Small intestine (tissue), 7 donors: ENCODE data around the gene SSBP2. TPM values are rescaled to one million over a fixed set of nuclear protein-coding genes. Genes with fewer than 3 reads are reported as not detected.
"Not testable (repeated sequence)": the region's sequence is repeated elsewhere in the genome, so short reads cannot be mapped to it uniquely, and the experiment has no call there.

Source experiments
- DNase-seq, 2 donors: peaks; one replicate each; pipeline versions ENCODE4 v3.0.0 to v3.0.0-alpha.2; 2013
- FAIRE-seq: peaks from 2 replicates; lab custom pipeline; 2012; peaks lifted over from hg19 to GRCh38; lab: Jason Lieb, UNC
- H3K27ac ChIP-seq, 3 donors: one replicate each; pipeline ENCODE4 v1.5.1; 2013; ENCODE audit warnings: low read length in 2 of 3, mild to moderate bottlenecking in 2 of 3, control low read depth in 1 of 3, inconsistent platforms in 1 of 3, low read depth in 1 of 3, moderate library complexity in 1 of 3
- H3K27me3 ChIP-seq, 3 donors: one replicate each; pipeline ENCODE4 v1.6.1; 2013; ENCODE audit warnings: low read length in 3 of 3, inconsistent platforms in 1 of 3; ENCODE audit not compliant: control insufficient read depth in 3 of 3, insufficient read depth in 3 of 3
- H3K36me3 ChIP-seq, 3 donors: one replicate each; pipeline ENCODE4 v1.6.1; 2013; ENCODE audit warnings: low read length in 3 of 3, inconsistent platforms in 1 of 3, low read depth in 1 of 3, mild to moderate bottlenecking in 1 of 3, moderate library complexity in 1 of 3; ENCODE audit not compliant: control insufficient read depth in 3 of 3, insufficient read depth in 2 of 3
- H3K4me1 ChIP-seq, 3 donors: one replicate each; pipeline ENCODE4 v1.6.1; 2013; ENCODE audit warnings: low read length in 2 of 3, inconsistent platforms in 1 of 3, low read depth in 1 of 3, mild to moderate bottlenecking in 1 of 3, moderate library complexity in 1 of 3; ENCODE audit not compliant: control insufficient read depth in 3 of 3, insufficient read depth in 2 of 3
- H3K4me3 ChIP-seq, 3 donors: one replicate each; pipeline ENCODE4 v1.5.1; 2013; ENCODE audit warnings: low read length in 3 of 3, control low read depth in 1 of 3, inconsistent platforms in 1 of 3, low read depth in 1 of 3, mild to moderate bottlenecking in 1 of 3, moderate library complexity in 1 of 3
- H3K9me3 ChIP-seq, 2 donors: one replicate each; pipeline ENCODE4 v1.6.1; 2013; ENCODE audit warnings: low read depth in 1 of 2, low read length in 1 of 2; ENCODE audit not compliant: control insufficient read depth in 2 of 2, insufficient read depth in 1 of 2
- WGBS, 3 donors: extraction: QIAGEN DNeasy Blood & Tissue Kit; methylation state at CpG; one replicate each; pipeline ENCODE4 v1.1.7; 2013; 5-methylcytosine and 5-hydroxymethylcytosine counted together
- polyA plus RNA-seq, 4 donors: library from polyadenylated mRNA; stranded (reverse) in 3 of 4; unstranded in 1 of 4; fragments of 200-250 nt in 3 of 4; fragments of 120-200 nt in 1 of 4; gene quantifications; one replicate each; pipeline versions ENCODE4 v1.2.1 to v1.2.3, GENCODE V29; 2013
- donor health status: healthy with polysubstance abuse.
- donor health status: control.
- donor health status: control.
- donor health status: Bipolar disorder and iron deficiency.
- donor health status: healthy.

The SSBP2 gene
- polyA plus RNA-seq, 4 donors: 2.9 to 17.9 (median 11.8) TPM

DNA sequence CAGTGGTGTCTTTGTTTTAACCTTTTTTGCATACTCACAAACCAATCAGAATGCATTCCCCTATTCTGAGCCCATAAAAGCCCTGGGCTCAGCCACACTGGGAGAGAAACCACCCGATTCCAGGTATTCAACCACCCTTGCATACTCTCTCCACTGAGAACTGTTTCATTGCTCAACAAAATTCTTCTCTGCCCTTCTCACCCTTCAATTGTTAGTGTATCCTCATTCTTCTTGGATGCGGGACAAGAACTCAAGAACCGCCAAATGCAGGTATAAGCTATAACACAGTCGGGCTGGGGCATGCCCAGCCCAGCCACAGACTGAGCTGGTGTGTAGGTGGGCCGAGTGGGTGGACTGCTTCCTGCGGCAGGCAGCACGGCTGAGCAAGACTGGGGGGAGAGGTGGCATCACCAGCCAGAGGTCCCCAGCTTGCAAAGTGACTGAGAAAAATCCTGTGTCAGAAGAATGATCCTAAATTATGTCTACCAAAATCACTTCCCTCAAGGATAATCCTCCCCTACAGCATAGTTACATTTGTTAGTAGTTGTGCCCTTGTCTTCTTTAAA, 141.0 kb downstream of the SSBP2 start:
- Histone ChIP-seq H3K9me3 (peaks cover 1 to 8% of the 10 kb centered on the region in 2 donors), H3K36me3 (peaks cover 0 to 5% (median 2%) of the 10 kb centered on the region in 3 donors), H3K27ac (no peak overlapping the region), H3K27me3 (no peaks in the 10 kb centered on the region), H3K4me1 (no peaks in the 10 kb centered on the region), H3K4me3 (no peak overlapping the region)
- no peak for FAIRE-seq
- WGBS, 3 donors: 92 to 98% (median 93%) methylated on average over 7 of the region's 7 CpGs
- DNase-seq: no peak

DNA sequence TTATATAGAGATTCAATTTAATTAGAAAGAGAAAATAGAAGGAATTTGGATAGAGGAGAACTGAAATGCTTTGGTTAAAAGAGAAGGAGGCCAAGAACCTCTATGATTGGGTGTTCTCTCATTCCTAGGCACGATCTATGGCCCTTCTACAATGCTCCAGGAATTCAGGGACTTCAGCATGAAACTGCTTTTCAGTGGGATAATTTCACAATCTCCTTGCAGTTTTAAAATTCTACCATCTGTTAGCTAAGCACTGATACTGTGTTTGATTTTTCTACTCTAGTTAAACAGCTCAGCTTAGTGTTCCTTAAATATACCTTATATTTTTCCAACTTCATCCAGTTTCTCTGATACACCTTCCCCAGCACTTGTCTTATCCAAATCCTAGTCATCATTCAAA, 141.9 kb downstream of the SSBP2 start:
- no peak for FAIRE-seq
- WGBS, 3 donors: 94 to 100% (median 100%) methylated on average over 1 of the region's 1 CpG
- H3K27ac ChIP-seq: no peak overlapping the region

DNA sequence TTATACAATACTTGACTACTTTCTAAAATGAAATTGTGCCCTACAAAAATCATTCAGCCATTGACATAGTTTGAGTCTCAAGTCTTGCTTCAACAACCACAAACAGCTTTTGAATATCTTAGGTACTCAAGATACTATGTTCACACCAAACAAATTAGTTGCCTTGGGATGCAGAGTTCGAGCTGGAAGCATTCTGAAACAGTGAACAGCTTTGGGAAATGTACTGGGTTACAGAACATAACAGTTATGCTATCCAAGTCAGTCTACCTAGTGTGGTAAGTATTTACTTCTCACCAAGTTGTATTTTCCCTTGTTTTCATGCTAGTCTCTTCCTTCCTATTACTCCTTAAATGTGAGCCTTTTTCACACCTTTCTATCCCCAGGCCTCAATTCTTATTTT, 143.2 kb downstream of the SSBP2 start:
- WGBS, 3 donors: 72 to 82% (median 80%) methylated on average over 1 of the region's 1 CpG
- H3K27me3 ChIP-seq: no peaks in the 10 kb centered on the region
- no peak for DNase-seq
- no peak overlapping the region for H3K4me3 ChIP-seq
- H3K9me3 ChIP-seq: peaks cover 1 to 8% of the 10 kb centered on the region in 2 donors
- H3K36me3 ChIP-seq: peaks cover 0 to 5% (median 0%) of the 10 kb centered on the region in 3 donors
- H3K27ac ChIP-seq: no peak overlapping the region
- no peak for FAIRE-seq
- no peaks in the 10 kb centered on the region for H3K4me1 ChIP-seq

More for the DNA sequence above, 141.9 kb downstream of the SSBP2 start:
- H3K4me1 ChIP-seq: no peaks in the 10 kb centered on the region
- no peaks in the 10 kb centered on the region for H3K27me3 ChIP-seq
- DNase-seq: no peak
- no peak overlapping the region for H3K4me3 ChIP-seq
- H3K36me3 ChIP-seq: peaks cover 0 to 5% (median 0%) of the 10 kb centered on the region in 3 donors
- peaks cover 1 to 8% of the 10 kb centered on the region in 2 donors for H3K9me3 ChIP-seq

DNA sequence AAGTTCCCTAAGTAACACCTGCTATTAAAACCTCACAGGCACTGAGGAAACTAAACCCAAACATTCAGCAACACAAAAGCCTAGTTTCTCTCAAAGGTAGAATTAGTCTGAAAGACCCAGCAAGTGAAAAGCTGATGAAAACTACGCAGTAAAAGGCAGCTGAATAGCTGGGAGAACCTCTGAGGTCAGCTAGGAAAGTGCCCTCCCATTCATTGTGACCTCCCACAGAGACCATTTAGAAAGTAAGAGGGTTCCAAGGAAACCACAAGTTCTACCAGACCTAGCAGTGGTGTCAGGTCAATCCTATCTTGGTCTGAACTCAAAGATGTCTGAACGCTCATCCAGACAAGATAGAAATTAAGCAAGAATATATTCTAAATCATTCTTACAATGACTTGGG, 144.7 kb downstream of the SSBP2 start:
- H3K27me3 ChIP-seq: no peaks in the 10 kb centered on the region
- peaks cover 0 to 5% (median 0%) of the 10 kb centered on the region in 3 donors for H3K36me3 ChIP-seq
- FAIRE-seq: no peak
- no peaks in the 10 kb centered on the region for H3K4me1 ChIP-seq
- H3K4me3 ChIP-seq: no peak overlapping the region
- H3K9me3 ChIP-seq: peaks cover 1 to 8% of the 10 kb centered on the region in 2 donors
- 82 to 96% (median 85%) methylated on average over 2 of the region's 2 CpGs for WGBS, 3 donors
- no peak for DNase-seq
- no peak overlapping the region for H3K27ac ChIP-seq

DNA sequence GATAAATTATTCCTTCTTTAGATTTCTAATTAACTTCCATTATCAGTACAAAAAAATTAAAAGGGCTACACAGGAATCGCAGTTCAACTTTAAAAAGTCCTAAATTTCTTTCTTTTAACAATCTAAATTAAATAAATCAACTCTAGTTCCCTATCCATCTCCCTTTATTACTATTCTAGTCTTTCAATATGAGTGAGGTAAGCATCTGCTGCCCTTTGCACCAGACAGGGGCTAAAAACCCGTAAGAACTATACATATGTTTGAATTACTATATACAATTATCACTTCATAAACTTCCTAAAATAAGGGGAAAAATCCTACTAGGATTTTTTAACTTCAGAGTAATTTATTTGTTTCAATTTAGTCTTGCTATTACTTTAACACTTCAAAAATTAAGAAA, 145.6 kb downstream of the SSBP2 start:
- H3K27ac ChIP-seq: no peak overlapping the region
- FAIRE-seq: no peak
- 91 to 94% (median 92%) methylated on average over 2 of the region's 2 CpGs for WGBS, 3 donors

DNA sequence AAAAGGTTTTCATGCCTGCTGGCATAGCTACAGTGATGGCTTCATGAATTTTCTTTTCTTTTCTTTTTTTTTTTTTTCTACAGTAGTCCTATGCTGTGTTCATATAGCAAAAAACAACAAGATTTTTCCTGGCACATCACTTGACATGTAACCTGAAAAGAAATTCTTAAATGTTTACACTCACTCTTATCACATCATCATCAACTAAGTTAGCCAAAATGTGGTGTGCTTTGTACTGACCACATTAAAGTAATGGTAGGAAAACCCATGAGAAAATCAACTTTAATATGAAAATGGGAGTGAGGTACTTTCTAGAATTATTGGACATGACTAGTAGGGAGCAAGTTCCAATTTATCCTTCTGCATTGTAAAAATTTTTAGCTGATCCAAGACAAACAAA, 146.7 kb downstream of the SSBP2 start:
- H3K4me3 ChIP-seq: no peak overlapping the region
- no peak for DNase-seq
- H3K9me3 ChIP-seq: no peaks in the 10 kb centered on the region
- H3K27me3 ChIP-seq: no peaks in the 10 kb centered on the region
- FAIRE-seq: no peak
- H3K4me1 ChIP-seq: no peaks in the 10 kb centered on the region
- H3K27ac ChIP-seq: no peak overlapping the region
- H3K36me3 ChIP-seq: no peaks in the 10 kb centered on the region

More for the DNA sequence above, 145.6 kb downstream of the SSBP2 start:
- Histone ChIP-seq H3K36me3 (peaks cover 0 to 5% (median 0%) of the 10 kb centered on the region in 3 donors), H3K27me3 (no peaks in the 10 kb centered on the region), H3K4me3 (no peak overlapping the region), H3K9me3 (peaks cover 1 to 8% of the 10 kb centered on the region in 2 donors), H3K4me1 (no peaks in the 10 kb centered on the region)
- no peak for DNase-seq

DNA sequence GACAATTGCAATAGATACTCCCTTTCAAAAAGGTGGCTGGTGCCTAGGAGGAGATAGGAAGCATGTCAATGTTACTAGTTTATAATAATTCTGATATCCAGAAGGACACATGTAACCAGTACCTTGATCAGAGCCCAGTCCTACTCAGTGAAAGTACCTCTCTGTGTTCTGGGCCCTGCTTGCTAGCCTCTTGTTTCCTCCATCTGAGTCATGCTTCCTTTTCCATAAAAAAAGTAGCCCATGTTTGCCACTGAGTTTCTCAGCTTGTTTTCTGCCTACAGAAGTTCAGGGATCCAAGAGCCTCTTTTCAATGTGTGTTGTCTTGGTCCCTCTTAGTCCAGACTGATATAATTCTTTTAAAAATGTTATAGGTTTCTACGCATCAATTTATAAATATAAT, 149.0 kb downstream of the SSBP2 start:
- no peaks in the 10 kb centered on the region for H3K9me3 ChIP-seq
- FAIRE-seq (no peak), DNase-seq (no peak)
- no peaks in the 10 kb centered on the region for H3K27me3 ChIP-seq
- H3K4me3 ChIP-seq: no peak overlapping the region
- no peaks in the 10 kb centered on the region for H3K36me3 ChIP-seq
- 93 to 97% (median 94%) methylated on average over 1 of the region's 1 CpG for WGBS, 3 donors
- H3K27ac ChIP-seq: no peak overlapping the region
- H3K4me1 ChIP-seq: no peaks in the 10 kb centered on the region

DNA sequence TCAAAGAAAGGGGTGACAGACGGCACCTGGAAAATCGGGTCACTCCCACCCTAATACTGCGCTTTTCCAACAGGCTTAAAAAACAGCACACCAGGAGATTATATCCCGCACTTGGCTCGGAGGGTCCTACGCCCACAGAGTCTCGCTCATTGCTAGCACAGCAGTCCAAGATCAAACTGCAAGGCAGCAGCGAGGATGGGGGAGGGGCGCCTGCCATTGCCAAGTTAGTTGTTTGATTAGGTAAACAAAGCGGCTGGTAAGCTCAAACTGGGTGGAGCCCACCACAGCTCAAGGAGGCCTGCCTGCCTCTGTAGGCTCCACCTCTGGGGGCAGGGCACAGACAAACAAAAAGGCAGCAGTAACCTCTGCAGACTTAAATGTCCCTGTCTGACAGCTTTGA, 158.8 kb downstream of the SSBP2 start:
- not testable (repeated sequence) for H3K27me3 ChIP-seq, FAIRE-seq
- H3K9me3 ChIP-seq: peaks cover 0 to 14% of the 10 kb centered on the region in 2 donors

More for the DNA sequence above, 158.8 kb downstream of the SSBP2 start:
- WGBS, 3 donors: 94 to 97% (median 97%) methylated on average over 7 to 8 of the region's 10 CpGs
- H3K4me3 ChIP-seq, DNase-seq, H3K27ac ChIP-seq, H3K4me1 ChIP-seq, H3K36me3 ChIP-seq: not testable (repeated sequence)
